Endothelial cell of umbilical vein (primary cell): Measurements from ENCODE around the gene DLGAP1.

ENCODE experiments used
- MAX ChIP-seq: IDR thresholded peaks from 2 replicates; pipeline ENCODE4 v1.6.1; 2011; ENCODE audit not compliant: insufficient read depth, insufficient read length
- POLR2A ChIP-seq: IDR thresholded peaks from 2 replicates; pipeline ENCODE4 v1.6.1; 2012; ENCODE audit warnings: low read depth, mild to moderate bottlenecking, control low read depth, low read length

DNA sequence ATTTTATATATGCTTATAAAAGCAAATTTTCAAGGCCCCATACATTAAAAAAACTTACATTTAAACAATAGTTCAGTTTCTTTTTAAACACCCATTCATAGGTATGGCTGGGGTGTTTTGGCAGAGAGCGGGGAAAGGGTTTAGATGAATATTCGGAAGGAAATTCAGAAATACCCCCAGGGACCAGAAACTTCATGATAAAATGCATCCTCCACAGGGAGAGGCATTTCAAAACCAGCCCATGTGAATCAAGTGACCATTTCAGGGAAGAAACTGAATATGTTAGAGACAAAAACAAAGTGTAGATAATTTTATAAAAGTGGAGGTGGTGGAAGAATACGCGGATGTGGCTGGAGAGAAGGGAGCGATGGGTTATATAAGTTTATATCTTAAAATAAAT lies 678.0 kb downstream of the DLGAP1 start:
- no peak for TF ChIP-seq POLR2A
- TF ChIP-seq MAX = no peak
